HG03196 (cell line): ENCODE measurements around the gene CHID1.

ENCODE experiments used
- ATAC-seq: cut with Tn5 transposase; IDR thresholded peaks from one replicate; pipeline ENCODE4 v1.9.1; 2021; ENCODE audit not compliant: unreplicated experiment

Gene CHID1

GRCh38 chr11:837990-838307 lies 72.7 kb downstream of the CHID1 start:
- no peak for ATAC-seq

- ATAC-seq: no peak
These were observed 73.2 kb downstream of the CHID1 start for GRCh38 chr11:837189-837989.

- no peak for ATAC-seq
These were observed 73.9 kb downstream of the CHID1 start for GRCh38 chr11:836700-837099.

DNA sequence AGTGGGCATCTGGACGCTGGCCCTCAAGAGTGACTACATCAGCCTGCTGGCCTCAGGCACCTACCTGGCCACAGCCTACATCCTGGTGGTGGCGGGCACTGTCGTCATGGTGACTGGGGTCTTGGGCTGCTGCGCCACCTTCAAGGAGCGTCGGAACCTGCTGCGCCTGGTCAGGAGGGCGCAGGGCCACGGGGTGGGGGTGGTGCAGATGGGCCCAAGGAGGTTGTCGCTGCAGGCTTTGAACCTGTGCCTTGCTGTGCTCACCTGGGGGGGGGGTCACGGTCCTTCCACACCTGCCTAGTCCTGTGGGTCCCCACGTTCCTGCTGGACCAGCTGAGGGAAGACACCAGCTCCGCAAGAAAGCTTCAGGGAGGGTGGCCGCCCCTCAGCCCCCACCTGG lies 74.3 kb downstream of the CHID1 start:
- ATAC-seq: no peak

GRCh38 chr11:834371-835316 lies 76.0 kb downstream of the CHID1 start:
- no peak for ATAC-seq

GRCh38 chr11:833849-834311 lies 76.7 kb downstream of the CHID1 start:
- no peak for ATAC-seq

- ATAC-seq: peak; percentile 5
These were observed 77.4 kb downstream of the CHID1 start for GRCh38 chr11:833114-833791.

- peak; percentile 31 for ATAC-seq
These were observed 78.0 kb downstream of the CHID1 start, which contains the start of gene CD151 for GRCh38 chr11:832529-833113. Gene CD151 (plus strand): TSS chr11:832952. CDS start chr11:836070, 3,118 bp downstream.

DNA sequence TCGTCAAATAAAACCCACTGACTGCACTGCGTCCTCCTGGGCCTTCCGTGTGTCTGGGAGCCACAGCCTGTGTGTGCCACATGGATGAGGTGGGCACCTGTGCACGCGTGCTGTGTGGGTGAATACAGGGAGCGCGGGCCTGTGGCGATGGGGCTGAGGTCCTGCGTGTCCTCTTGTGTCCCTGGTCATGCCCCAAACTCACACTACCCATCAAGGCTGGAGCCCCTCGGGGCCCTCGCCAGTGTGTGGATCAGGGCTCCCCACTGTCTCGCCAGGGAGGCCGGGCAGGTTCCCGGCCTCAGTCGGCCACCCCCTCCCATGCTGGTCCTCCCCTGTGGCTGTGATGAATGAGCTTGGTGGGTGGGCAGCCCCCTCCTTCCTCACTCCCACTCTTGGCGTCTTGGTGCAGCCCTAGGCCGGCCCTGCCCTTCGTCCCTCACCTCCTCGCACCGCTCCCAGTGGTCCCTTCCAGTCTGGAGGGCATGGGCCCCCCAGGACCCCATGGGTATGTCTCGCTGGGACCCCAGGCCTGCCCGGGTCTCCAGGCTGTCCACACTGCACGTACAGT lies 78.6 kb downstream of the CHID1 start:
- ATAC-seq: no peak

- no peak for ATAC-seq
These were observed 79.3 kb downstream of the CHID1 start for GRCh38 chr11:831118-831864.

GRCh38 chr11:830295-831117 lies 80.1 kb downstream of the CHID1 start:
- no peak for ATAC-seq

- ATAC-seq: no peak
These were observed 80.7 kb downstream of the CHID1 start for GRCh38 chr11:829847-830294.

DNA sequence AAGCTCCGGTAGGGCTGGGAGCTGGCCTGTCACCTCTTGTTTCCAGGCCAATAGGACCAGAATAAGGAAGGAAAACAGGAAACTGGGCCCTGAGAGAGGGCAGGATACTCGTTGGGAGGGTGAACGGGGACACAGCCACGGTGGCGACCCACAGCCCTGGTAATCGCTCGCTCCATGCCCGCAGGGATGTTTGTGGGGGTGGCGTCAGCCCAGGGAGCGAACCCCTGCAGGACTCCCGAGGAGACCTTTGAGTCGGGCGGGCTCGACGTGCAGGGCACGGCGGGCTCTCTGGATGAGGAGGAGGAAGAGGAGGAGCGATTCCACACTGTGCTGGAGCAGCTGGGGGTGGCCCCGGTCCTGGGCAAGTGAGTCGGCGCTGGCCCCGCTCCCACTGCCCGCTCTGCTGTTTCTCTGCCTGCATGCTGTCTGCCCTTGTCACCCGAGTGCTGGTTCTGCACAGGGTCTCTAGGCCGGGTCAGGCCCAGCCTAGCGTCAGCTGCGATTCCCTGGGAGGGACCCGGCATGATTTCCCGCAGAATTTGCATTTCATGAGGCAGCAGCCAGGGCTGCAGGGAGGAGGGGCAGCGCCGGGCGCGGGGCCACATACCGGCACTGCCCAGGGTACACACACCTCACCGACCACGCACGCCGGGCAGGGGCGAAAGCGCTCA lies 81.3 kb downstream of the CHID1 start:
- ATAC-seq: no peak

DNA sequence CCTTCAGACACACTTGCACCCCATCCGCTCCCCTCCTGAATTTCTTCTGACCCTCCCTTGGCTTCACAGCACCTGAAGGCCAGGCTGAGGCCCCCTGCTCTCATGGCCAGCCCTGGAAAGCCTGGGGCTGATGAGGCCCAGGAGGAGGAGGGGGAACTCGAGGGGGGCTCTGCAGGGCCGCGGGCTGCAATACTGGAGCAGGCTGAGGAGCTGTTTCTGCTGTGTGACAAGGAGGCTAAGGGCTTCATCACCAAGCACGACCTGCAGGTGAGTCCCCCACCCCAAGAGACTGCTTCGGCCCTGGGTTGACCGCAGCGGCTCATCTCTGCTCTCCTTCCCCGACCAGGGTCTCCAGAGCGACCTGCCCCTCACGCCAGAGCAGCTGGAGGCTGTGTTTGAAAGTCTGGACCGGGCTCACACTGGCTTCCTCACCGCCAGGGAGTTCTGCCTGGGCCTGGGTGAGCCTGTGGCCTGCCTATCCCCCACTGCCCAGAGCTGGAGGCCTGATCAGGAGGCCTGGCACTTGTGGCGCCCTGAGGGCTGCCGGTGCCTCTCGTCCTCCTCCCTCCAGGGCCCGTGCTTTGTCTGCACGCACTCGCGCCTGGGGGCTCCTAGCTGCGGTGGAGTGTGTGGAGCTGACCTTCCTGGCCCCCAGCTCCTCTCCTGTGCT lies 82.0 kb downstream of the CHID1 start:
- no peak for ATAC-seq

- no peak for ATAC-seq
These were observed 82.8 kb downstream of the CHID1 start, which contains the start of gene CRACR2B for GRCh38 chr11:827897-828192. Gene CRACR2B (plus strand): TSS chr11:827919. CDS start chr11:828608, 689 bp downstream.

DNA sequence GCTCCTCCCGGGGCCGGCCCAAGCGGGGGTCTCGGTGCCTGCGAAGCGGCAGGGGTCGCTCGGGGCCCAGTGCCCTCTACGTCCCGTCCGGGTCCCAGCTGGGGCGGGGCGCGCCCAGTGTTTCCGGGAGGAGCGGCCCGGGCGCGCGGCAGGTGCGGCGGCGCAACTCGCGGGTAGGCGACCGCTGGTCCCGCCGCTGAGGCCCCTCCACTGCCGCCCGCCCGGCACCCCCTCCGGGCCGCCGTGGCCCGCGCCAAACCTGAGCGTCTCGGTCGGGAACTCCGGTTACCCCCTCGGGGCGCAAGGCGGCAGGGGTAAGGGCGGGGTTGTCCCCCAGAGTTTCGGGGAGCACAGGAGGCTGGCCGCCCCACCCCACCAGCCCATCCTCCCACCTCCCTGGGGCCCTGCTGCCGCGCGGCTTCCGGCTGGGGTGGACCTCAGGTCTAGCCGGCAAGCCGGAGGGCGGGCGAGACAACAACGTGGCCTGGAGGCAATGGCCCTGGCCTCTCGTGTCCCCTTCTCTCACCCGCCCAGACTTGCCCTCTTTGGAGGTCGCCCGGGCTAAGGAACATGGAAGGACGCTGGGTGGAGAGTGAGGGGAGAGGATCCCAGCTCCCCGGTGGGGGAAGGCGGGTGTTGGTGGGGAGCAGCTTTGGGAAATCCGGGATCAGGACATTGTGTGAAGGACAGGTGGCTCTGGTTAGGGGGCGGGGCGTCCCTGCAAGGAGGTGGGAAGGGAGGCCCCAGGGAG lies 83.3 kb downstream of the CHID1 start:
- no peak for ATAC-seq

GRCh38 chr11:826836-827145 lies 83.8 kb downstream of the CHID1 start:
- no peak for ATAC-seq
